HEK293T (cell line): Measurements from ENCODE around the gene SIK3.

Source experiments
- CTCF ChIA-PET: fragments of 350-600 bp; formaldehyde crosslinking; extraction: SDS; loops from one replicate; lab custom pipeline; 2021; ENCODE audit warnings: antibody characterized with exemption, inconsistent platforms; lab: Yijun Ruan, JAX
- POLR2A ChIA-PET: fragments of 350-600 bp; formaldehyde crosslinking; extraction: SDS; loops from one replicate; lab custom pipeline; 2020; ENCODE audit warnings: antibody characterized with exemption, inconsistent platforms; lab: Yijun Ruan, JAX
- DNase-seq: peaks from one replicate; pipeline ENCODE4 v3.0.0; 2012; ENCODE audit warnings: mixed read lengths; ENCODE audit errors: extremely low spot score
- ARNT ChIP-seq: fragments of 450-650 bp; IDR thresholded peaks from 2 replicates; pipeline ENCODE4 v1.6.1; 2017; ENCODE audit warnings: mild to moderate bottlenecking
- BHLHE40 ChIP-seq: fragments of 450-650 bp; IDR thresholded peaks from 2 replicates; pipeline ENCODE4 v1.6.1; 2016; ENCODE audit warnings: mild to moderate bottlenecking, moderate library complexity, borderline replicate concordance
- CTBP1 ChIP-seq: fragments of 450-650 bp; IDR thresholded peaks from 2 replicates; pipeline ENCODE4 v1.6.1; 2016; ENCODE audit warnings: borderline replicate concordance
- ELF4 ChIP-seq: fragments of 450-650 bp; IDR thresholded peaks from 2 replicates; pipeline ENCODE4 v1.6.1; 2017; ENCODE audit warnings: antibody characterized with exemption
- FOXA1 ChIP-seq: fragments of 450-650 bp; IDR thresholded peaks from 2 replicates; pipeline ENCODE4 v1.6.1; 2016; ENCODE audit warnings: mild to moderate bottlenecking
- FOXK2 ChIP-seq: fragments of 450-650 bp; IDR thresholded peaks from 2 replicates; pipeline ENCODE4 v1.6.1; 2016; ENCODE audit warnings: mild to moderate bottlenecking
- FOXM1 ChIP-seq: fragments of 450-650 bp; IDR thresholded peaks from 2 replicates; pipeline ENCODE4 v1.6.1; 2017; ENCODE audit warnings: mild to moderate bottlenecking, borderline replicate concordance
- HDGF ChIP-seq: fragments of 450-650 bp; IDR thresholded peaks from 2 replicates; pipeline ENCODE4 v1.6.1; 2017; ENCODE audit warnings: antibody characterized with exemption, borderline replicate concordance
- L3MBTL2 ChIP-seq: fragments of 450-650 bp; conservative IDR thresholded peaks from 2 replicates; pipeline ENCODE4 v1.6.1; 2016; ENCODE audit warnings: mild to moderate bottlenecking
- LEF1 ChIP-seq: fragments of 450-650 bp; IDR thresholded peaks from 2 replicates; pipeline ENCODE4 v1.6.1; 2017; ENCODE audit warnings: mild to moderate bottlenecking, borderline replicate concordance
- NFRKB ChIP-seq: fragments of 450-650 bp; IDR thresholded peaks from 2 replicates; pipeline ENCODE4 v1.6.1; 2016; ENCODE audit warnings: mild to moderate bottlenecking, moderate library complexity
- PKNOX1 ChIP-seq: fragments of 450-650 bp; IDR thresholded peaks from 2 replicates; pipeline ENCODE4 v1.6.1; 2016
- SP1 ChIP-seq: fragments of 450-650 bp; IDR thresholded peaks from 2 replicates; pipeline ENCODE4 v1.6.1; 2017
- SUZ12 ChIP-seq: fragments of 450-650 bp; IDR thresholded peaks from 2 replicates; pipeline ENCODE4 v1.6.1; 2016; ENCODE audit warnings: mild to moderate bottlenecking
- TARDBP ChIP-seq: fragments of 450-650 bp; IDR thresholded peaks from 2 replicates; pipeline ENCODE4 v1.6.1; 2016
- ZNF384 ChIP-seq: fragments of 450-650 bp; IDR thresholded peaks from 2 replicates; pipeline ENCODE4 v1.6.1; 2016

The SIK3 gene

DNA sequence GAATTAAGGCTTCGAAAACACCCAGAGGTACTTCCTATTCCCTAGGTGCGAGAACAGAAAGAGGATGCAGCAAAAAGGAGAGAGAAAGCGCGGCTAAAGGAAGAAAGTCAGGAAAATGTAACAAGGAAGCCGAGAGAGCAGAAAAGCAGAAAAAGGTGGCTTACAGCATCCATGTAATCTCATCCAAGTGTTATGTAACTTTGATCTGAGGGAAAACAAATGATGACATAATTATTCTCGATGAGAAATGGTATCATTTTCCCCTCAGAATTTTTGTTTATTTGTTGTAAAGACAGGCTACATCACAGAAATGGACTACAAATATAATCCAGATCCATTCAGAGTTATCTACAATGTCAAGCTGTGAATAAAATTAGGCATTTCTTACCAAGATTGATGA, 191.7 kb downstream of the SIK3 start:
- ChIA-PET POLR2A (no interaction called here), CTCF (no interaction called here)
- no peak for DNase-seq
- TF ChIP-seq SP1 (no peak), FOXM1 (no peak), FOXA1 (no peak)

GRCh38 chr11:116903090-116903489, 195.1 kb downstream of the SIK3 start:
- POLR2A ChIA-PET = interaction anchor here (1.4 kb wide), 1 partner anchor 241 kb away, joined by 7 read pairs; the partner anchor contains the start of gene PAFAH1B2
- TF ChIP-seq ARNT (no peak), LEF1 (no peak), PKNOX1 (no peak), SUZ12 (no peak), ELF4 (no peak), TARDBP (no peak), L3MBTL2 (no peak), HDGF (no peak), ZNF384 (no peak), BHLHE40 (no peak), FOXM1 (no peak), CTBP1 (no peak), FOXK2 (no peak), FOXA1 (no peak)

DNA sequence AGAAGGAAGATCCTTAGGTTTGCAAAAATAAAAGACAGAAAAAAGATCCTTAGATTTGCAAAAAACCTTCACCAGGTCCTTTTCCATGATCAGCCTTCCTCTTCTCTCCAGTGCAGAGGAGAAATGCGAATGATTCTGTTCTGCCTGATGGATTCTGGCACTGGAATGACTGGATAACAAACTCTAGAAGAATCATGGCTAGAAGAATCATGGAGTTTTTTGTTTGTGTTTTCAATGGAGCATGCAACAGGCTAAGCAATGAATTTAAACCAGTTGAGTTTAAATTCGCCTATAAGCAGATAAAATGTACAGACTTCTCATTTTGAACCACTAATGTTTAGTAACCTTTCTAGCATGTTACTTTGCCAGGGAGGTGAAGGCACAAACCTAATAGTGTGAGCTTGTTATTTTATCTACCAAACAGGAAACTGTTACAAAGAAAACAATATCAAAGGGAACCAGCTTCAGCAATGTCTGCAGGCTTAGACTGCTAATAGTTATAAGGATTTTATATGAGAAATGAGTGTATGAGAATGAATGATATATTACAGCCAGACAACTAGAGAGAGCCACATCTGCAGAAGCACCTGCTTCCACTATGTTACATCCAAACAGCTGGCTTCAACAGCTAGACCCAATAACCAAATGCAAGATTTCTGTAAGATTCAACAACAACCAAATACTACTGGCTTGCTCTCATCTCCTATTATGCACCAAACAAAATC, 196.1 kb downstream of the SIK3 start:
- CTCF ChIA-PET = no interaction called here
- DNase-seq = no peak
- no peak for TF ChIP-seq NFRKB
- no peak for TF ChIP-seq LEF1
- no peak for TF ChIP-seq BHLHE40
- no peak for TF ChIP-seq ZNF384
- TF ChIP-seq HDGF = no peak
- TF ChIP-seq FOXK2 = no peak
- no peak for TF ChIP-seq SP1
- no peak for TF ChIP-seq ARNT
- no peak for TF ChIP-seq FOXA1
- no peak for TF ChIP-seq ELF4
- no peak for TF ChIP-seq SUZ12
- TF ChIP-seq CTBP1 = no peak
- POLR2A ChIA-PET = no interaction called here

More at GRCh38 chr11:116903090-116903489, 195.1 kb downstream of the SIK3 start:
- DNase-seq = no peak
- CTCF ChIA-PET = no interaction called here

- POLR2A ChIA-PET = no interaction called here
- CTCF ChIA-PET = no interaction called here
- TF ChIP-seq HDGF (no peak), SUZ12 (no peak), LEF1 (no peak), FOXA1 (no peak), SP1 (no peak)
- no peak for DNase-seq
Observed at GRCh38 chr11:116901211-116901610, 197.0 kb downstream of the SIK3 start.

GRCh38 chr11:116896211-116896610, 202.0 kb downstream of the SIK3 start:
- TF ChIP-seq ZNF384 (no peak), HDGF (no peak), CTBP1 (no peak), ELF4 (no peak)
- DNase-seq = no peak
- CTCF ChIA-PET = no interaction called here
- POLR2A ChIA-PET = no interaction called here

DNA sequence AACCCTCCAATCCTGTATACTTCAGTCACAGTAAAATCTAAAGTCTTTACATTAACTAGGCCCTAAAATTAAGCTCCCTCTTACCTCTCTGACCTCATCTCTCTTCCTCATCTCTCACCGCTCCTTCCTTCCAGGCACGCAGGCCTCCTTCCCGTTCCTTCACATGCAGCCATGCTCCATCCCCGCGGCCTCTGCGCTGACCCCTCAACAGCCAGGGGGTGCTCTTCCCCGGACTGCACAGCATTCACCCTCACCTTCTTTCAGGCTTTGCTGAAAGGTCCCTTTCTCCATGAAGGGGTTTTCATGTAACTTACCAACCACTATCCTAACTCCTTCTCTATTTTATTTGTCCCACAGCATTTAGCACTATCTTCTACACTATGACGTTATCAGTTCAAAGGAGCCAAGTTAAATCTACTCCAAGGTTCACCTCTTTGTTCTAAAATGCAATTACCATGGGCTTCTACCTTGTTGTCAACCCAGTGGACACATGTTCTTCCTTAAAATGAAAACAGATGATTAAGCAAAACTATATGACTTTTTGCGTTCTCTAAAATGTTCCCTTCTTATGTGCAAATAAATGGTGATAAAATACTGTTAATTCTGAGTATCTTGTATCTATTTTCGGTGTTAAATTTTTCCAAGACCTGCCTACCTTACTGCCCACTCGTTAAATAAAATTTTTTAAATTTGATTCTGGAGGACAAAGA, 203.0 kb downstream of the SIK3 start:
- DNase-seq = no peak
- CTCF ChIA-PET = interaction anchor here (0.6 kb wide), 2 partner anchors 182 to 200 kb away, joined by 3 read pairs; no protein-coding TSS in a partner anchor
- POLR2A ChIA-PET = no interaction called here
- TF ChIP-seq PKNOX1 (no peak), ELF4 (no peak)

- no peak for TF ChIP-seq TARDBP
- no peak for TF ChIP-seq NFRKB
- no peak for TF ChIP-seq FOXK2
- DNase-seq = no peak
- ChIA-PET POLR2A (no interaction called here), CTCF (interaction anchor here (0.6 kb wide), 1 partner anchor 190 kb away, joined by 3 read pairs; no protein-coding TSS in a partner anchor)
Observed at GRCh38 chr11:116893906-116894305, 204.3 kb downstream of the SIK3 start.
